ENCODE data around the gene AFF3.

Gene AFF3

GRCh38 chr2:100068395-100068794, 74.0 kb downstream of the AFF3 start:
- DNase-seq: no peak

DNA sequence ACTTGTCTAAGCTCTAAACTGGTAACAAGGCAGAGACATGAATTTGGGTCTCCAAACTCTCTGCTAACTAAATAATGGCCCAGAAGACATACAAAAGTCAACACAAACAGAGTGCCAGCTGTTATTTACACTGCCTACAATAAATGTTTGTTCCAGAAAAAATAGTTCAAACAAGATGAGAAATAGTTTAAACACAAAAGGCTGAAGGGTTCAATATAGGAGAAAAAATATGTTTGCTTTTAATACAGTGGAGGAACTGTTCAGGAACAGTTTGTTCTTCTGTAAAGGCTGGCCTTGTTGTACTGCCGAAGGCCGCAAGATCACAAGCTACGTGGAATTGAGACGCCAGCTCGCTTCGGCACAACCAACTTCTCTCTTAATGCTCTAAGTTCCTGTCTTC, 74.6 kb downstream of the AFF3 start:
- DNase-seq: no peak

GRCh38 chr2:100066856-100067255, 75.5 kb downstream of the AFF3 start:
- no peak for DNase-seq

DNA sequence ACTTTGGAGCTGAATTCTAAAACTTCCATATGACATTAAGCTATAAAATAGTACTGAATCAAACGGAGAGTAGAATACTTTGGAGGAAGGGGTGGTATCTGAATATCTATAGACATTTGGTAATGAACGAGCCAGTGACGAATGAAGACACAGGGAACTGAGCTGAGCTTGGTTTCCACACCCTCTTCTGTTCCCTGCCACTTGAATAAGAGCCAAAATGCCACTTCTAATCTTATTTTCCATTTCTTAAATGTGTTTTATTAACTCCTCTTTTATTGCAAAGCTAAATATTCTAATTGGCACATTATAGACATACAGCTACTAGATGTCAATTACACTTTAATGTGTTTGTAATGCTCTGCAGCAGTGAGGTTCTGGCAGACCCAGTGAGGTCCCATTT, 76.1 kb downstream of the AFF3 start:
- no peak for DNase-seq

GRCh38 chr2:100064592-100065428, 77.6 kb downstream of the AFF3 start:
- no peak for DNase-seq

GRCh38 chr2:100064165-100064564, 78.2 kb downstream of the AFF3 start:
- DNase-seq: no peak

DNA sequence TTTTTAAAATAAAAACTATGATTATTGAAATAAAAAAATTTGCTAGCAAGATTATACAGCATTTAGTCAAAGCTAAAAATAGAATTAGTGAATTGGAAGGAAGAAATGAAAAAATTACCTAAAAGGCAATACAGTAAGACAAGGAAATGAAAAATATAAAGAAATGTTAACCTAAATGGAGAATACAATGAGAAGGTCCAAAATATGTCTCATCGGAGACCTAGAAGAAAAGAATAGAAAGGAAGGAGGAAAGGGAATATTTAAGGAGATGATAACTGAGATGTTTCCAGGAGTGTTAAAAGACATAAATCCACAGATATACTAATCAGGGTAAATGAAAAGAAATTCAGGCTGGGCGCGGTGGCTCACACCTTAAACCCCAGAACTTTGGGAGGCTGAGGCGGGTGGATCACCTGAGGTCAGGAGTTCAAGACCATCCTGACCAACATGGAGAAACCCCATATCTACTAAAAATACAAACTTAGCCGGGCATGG, 78.9 kb downstream of the AFF3 start:
- DNase-seq: no peak

- DNase-seq: no peak
These were observed 80.1 kb downstream of the AFF3 start for GRCh38 chr2:100062336-100062735.

DNA sequence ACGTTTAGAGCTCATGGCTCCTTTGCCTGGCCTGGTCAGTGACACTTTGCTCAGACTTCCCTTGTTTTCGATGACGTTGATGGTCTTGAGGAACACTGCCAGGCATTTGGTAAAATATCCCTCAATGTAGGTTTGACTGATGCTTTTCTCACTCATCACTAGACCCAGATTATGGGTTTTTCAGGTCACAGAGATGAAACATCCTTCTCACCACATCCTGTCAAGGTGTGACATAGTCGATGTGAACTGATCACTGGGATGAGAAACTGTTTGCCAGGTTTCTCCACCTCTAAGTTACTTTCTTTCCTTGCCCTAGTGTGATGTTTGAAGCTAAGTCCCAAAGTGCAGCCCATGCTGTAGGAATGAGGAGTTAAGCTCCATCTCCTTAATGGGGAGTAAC, 81.5 kb downstream of the AFF3 start:
- no peak for DNase-seq

- DNase-seq: no peak
These were observed 82.8 kb downstream of the AFF3 start for GRCh38 chr2:100059638-100060037.

DNA sequence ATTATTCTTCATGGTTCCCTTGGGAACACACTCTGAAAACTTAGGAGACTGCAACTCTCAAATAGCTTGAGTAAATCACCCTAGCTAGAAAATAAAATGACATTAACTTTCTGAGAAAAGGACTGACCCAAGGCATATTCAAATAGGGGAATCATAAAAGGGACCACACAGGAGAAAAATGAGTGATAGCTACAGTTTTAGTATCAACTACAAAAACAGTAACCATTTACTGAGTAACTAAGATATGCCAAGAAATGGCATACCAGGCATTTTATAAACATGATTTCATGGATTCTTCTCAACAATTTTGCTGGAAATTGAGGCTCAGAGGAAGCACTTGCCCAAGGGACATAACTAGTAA, 84.5 kb downstream of the AFF3 start:
- no peak for DNase-seq

DNA sequence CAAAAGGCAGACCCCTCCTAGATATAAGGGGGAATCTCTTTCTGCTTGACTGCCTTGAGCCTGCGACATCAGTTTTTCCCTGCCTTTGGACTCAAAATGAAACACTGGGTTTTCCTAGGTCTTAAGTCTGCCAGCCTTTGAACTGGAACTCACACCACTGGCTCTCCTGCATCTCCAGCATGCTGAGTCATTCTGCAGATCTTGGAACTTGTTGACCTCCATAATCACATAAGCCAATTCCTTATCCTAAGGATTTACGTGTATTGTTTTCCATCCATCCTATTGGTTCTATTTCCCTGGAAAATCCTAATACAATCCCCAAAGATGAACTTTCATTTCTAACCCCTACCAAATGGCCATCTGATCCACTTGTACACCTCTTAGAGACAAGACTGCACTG, 88.0 kb downstream of the AFF3 start:
- no peak for DNase-seq

GRCh38 chr2:100053087-100053885, 89.1 kb downstream of the AFF3 start:
- no peak for DNase-seq

DNA sequence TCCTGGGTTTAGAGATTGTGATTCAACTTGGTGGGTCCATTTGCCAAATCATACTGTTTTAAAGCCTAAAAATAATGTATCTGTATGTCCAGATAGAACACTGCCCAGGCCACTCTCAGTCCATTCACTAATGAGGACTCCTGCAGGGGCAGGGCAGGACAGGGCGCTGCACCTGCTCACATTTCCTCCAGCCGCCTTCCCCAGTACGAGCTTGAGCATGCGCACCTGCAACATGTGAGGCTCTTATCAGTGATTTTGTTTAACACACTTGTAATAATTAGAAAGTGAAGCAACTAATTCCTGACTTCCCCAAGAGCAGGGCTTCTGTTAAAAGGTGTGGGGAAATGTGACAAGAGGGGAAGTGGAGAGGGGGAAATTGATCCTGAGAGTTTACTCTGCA, 89.7 kb downstream of the AFF3 start:
- DNase-seq: no peak

DNA sequence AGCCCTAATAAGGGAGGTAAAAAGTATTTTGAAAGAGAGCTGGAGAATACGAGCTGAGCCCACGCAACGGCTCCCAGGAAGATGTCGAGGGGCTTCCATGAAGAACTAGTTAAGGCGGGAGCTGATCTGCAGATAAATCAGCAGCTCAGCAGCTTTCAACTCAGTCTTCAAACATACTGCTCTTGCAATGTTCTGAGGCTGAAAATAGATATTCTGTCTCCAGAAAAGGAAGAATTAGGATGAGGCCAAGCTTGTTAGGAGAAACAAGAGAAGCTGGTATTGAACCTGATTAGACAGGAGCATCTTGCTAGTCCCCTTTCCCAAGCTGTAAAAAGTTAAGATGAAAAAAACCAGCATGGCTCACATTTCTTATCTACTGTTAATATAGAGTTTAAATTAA, 91.1 kb downstream of the AFF3 start:
- no peak for DNase-seq

GRCh38 chr2:100050685-100051084, 91.7 kb downstream of the AFF3 start:
- no peak for DNase-seq

GRCh38 chr2:100046961-100047947, 95.1 kb downstream of the AFF3 start:
- no peak for DNase-seq

DNA sequence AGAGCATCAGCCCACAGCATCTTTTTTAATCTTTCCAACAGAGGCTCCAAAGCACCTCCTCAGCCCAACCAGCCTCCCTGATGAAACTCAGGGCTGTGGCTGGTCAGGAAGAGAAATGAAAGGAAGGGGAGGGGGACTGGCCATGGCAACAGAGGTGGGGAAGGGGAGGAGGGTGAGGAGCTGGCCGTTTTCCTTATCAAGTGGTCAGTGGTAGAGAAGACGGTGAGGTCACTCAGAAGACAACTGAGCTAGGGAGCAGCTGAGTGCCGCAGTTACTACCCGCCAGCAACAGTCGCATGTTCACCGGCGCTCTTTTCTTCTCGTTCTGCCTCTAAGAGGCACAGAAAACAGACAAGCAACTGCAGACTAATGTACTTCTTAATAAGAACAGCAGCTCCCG, 97.4 kb downstream of the AFF3 start:
- DNase-seq: no peak

GRCh38 chr2:100043891-100044255, 98.5 kb downstream of the AFF3 start:
- DNase-seq: no peak

DNA sequence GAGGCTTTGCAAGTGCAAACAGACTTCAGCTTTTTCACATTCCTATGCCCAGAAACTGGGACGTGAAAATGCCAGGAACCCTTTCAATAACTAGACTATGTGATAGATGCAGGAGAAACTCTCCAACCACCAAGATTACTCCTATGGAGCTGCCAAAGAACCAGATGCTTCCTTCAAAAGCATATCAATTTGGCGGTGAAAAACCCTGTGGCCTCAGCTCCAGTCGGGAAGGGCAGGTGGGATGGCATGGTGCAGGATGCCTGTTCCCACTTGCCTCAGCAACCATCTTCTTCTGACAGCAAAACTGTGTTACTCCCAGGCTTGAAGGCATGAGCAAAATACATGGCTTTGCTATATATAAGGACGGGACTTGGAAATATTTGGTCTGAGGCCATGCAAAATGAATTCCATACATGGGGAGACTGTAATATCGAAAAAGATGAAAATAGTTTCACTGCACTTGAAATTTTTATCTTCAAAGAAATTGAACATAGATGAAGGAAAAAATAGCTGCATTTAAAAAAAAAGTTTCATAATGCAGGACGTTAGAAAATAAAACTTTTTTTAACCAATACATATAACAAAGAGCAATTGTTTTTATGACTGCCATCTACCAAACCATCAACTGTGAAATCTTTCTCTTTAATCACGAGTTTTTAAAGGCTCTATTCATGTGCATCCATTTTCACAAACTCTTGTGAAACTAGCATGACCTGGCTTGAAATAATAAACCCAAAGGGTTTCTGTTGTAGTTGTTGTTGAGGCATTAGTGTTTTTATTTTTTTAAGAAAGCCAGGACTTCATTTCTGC, 99.1 kb downstream of the AFF3 start:
- no peak for DNase-seq

DNA sequence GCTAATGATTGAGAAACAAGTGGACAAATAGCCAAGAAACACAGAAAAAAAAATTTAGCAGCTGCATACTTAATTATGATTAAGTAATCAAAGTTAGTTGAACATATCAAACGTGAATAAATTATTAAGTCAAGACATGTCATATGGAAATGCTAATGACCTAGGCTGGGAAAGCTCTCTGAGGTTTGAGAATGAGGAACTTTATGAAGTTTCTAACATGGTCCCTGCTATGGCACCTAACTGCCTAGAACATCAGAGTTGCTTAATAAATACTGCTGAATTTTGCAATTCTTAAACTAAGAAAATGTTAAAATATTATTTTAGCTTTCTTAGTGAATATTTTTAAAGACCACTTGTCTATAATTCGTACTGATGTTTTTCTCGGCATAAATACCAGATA, 99.8 kb downstream of the AFF3 start:
- no peak for DNase-seq

DNA sequence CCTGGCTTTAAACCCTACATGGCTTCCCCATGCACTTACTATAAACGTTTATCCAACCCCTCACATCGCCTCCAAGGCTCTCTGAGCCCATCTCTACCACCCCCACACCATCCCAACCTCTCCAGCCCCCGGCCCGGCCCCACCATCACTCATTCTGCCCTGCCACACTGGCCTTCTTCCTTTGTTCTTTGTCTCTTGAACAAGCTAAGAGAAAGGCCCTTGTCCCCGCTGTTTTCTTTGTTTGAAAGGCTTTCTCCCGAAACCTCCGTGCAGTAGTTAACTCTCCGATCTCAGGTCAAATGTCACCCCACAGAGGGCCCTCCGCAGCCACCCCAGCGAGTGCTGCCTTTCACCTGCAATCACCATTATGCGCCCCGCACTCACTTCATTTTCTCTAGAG, 100.4 kb downstream of the AFF3 start:
- no peak for DNase-seq
